Activated CD8-positive, alpha-beta T cell treated with anti-CD3 and anti-CD28 coated beads, Interleukin-2, amount 10 ng/mL, durations not matched to agents 7 days and 5 days (primary cell): ENCODE data around the gene CCDC17. TPM values are rescaled to one million over a fixed set of nuclear protein-coding genes. Genes with fewer than 3 reads are reported as not detected.
"Not testable (repeated sequence)": the region's sequence is repeated elsewhere in the genome, so short reads cannot be mapped to it uniquely, and the experiment has no call there.

Experiments
- ATAC-seq: fragments of 150-1000 bp; cut with Tn5 transposase; one replicate; pipeline ENCODE4 v1.10.0; 2021; ENCODE audit warnings: moderate library complexity
- CTCF ChIA-PET: fragments of 350-600 bp; sonication (Branson Sonifier 250); formaldehyde crosslinking; loops from one replicate; lab custom pipeline; 2021; ENCODE audit warnings: antibody characterized with exemption; lab: Charles Lee
- POLR2A ChIA-PET: fragments of 350-600 bp; sonication (Branson Sonifier 250); formaldehyde crosslinking; loops from one replicate; lab custom pipeline; 2021; ENCODE audit warnings: antibody characterized with exemption; lab: Charles Lee
- DNase-seq: peaks from one replicate; pipeline ENCODE4 v3.0.0-alpha.2; 2020
- H3K27ac Mint-ChIP-seq: one replicate; pipeline ENCODE4 v1.8.0; 2021; ENCODE audit warnings: mild to moderate bottlenecking, mixed read lengths
- H3K27me3 Mint-ChIP-seq: one replicate; pipeline ENCODE4 v1.8.0; 2021; ENCODE audit warnings: low read depth, mixed read lengths
- H3K36me3 Mint-ChIP-seq: one replicate; pipeline ENCODE4 v1.8.0; 2021; ENCODE audit warnings: low read depth, mixed read lengths
- H3K4me1 Mint-ChIP-seq: one replicate; pipeline ENCODE4 v1.8.0; 2021; ENCODE audit warnings: low read depth, mixed read lengths
- H3K4me3 Mint-ChIP-seq: one replicate; pipeline ENCODE4 v1.8.0; 2021; ENCODE audit warnings: mild to moderate bottlenecking, mixed read lengths
- H3K9me3 Mint-ChIP-seq: one replicate; pipeline ENCODE4 v1.8.0; 2022; ENCODE audit warnings: mixed read lengths; ENCODE audit not compliant: insufficient read depth
- total RNA-seq, 2 experiments: library from RNA; stranded (reverse); gene quantifications; one replicate each; pipeline ENCODE4 v1.2.3, GENCODE V29; 2021

The CCDC17 gene
- total RNA-seq, 2 experiments from 2014 or later, result 2.5 to 2.6 TPM

GRCh38 chr1:45620588-45621500 is 3.0 kb downstream of the CCDC17 start:
- Mint-ChIP-seq H3K4me3 (no peak overlapping the region), H3K9me3 (no peaks in the 10 kb centered on the region), H3K36me3 (peaks cover 40% of the 10 kb centered on the region), H3K4me1 (no peaks in the 10 kb centered on the region), H3K27ac (peak overlapping the region; percentile 57), H3K27me3 (no peaks in the 10 kb centered on the region)
- peak; percentile 24 for ATAC-seq
- ChIA-PET CTCF (interaction anchor here (0.9 to 1.2 kb wide), 2 partner anchors 9 to 261 kb away, joined by 3 to 4 read pairs; no protein-coding TSS in a partner anchor), POLR2A (interaction anchor here (0.6 kb wide), 1 partner anchor 37 kb away, joined by 3 read pairs; the partner anchor contains the start of gene NASP)
- no peak for DNase-seq

GRCh38 chr1:45619149-45619921 is 4.5 kb downstream of the CCDC17 start:
- no peak for DNase-seq
- Mint-ChIP-seq H3K4me1 (no peaks in the 10 kb centered on the region), H3K27ac (no peak overlapping the region), H3K27me3 (no peaks in the 10 kb centered on the region), H3K36me3 (peaks cover 47% of the 10 kb centered on the region), H3K9me3 (no peaks in the 10 kb centered on the region), H3K4me3 (no peak overlapping the region)
- POLR2A ChIA-PET, result no interaction called here
- no peak for ATAC-seq
- CTCF ChIA-PET, result interaction anchor here (1.2 kb wide), 1 partner anchor 10 kb away, joined by 4 read pairs; no protein-coding TSS in a partner anchor

GRCh38 chr1:45617618-45618017 is 6.2 kb downstream of the CCDC17 start:
- Mint-ChIP-seq H3K27me3 (no peaks in the 10 kb centered on the region), H3K36me3 (peaks cover 53% of the 10 kb centered on the region), H3K4me3 (no peak overlapping the region), H3K4me1 (no peaks in the 10 kb centered on the region), H3K9me3 (no peaks in the 10 kb centered on the region), H3K27ac (no peak overlapping the region)
- CTCF ChIA-PET, result no interaction called here
- DNase-seq, result no peak
- ATAC-seq, result no peak
- POLR2A ChIA-PET, result no interaction called here

- no peak for DNase-seq
- H3K27ac Mint-ChIP-seq, result no peak overlapping the region
- no peaks in the 10 kb centered on the region for H3K4me1 Mint-ChIP-seq
- peaks cover 59% of the 10 kb centered on the region for H3K36me3 Mint-ChIP-seq
- ChIA-PET POLR2A (no interaction called here), CTCF (interaction anchor here (1.1 kb wide), 1 partner anchor 29 kb away, joined by 3 read pairs; no protein-coding TSS in a partner anchor)
- H3K9me3 Mint-ChIP-seq, result no peaks in the 10 kb centered on the region
- no peaks in the 10 kb centered on the region for H3K27me3 Mint-ChIP-seq
- ATAC-seq, result no peak
- no peak overlapping the region for H3K4me3 Mint-ChIP-seq
Observed at GRCh38 chr1:45615885-45616284, 8.0 kb downstream of the CCDC17 start.

GRCh38 chr1:45612941-45613579 is 10.8 kb downstream of the CCDC17 start:
- no peaks in the 10 kb centered on the region for H3K27me3 Mint-ChIP-seq
- H3K4me1 Mint-ChIP-seq, result peaks cover 5% of the 10 kb centered on the region
- no peak overlapping the region for H3K4me3 Mint-ChIP-seq
- ChIA-PET CTCF (interaction anchor here (0.8 kb wide), 1 partner anchor 423 kb away, joined by 3 read pairs; no protein-coding TSS in a partner anchor), POLR2A (no interaction called here)
- ATAC-seq (peak; percentile 20), DNase-seq (no peak)
- no peak overlapping the region for H3K27ac Mint-ChIP-seq
- no peaks in the 10 kb centered on the region for H3K9me3 Mint-ChIP-seq
- peaks cover 75% of the 10 kb centered on the region for H3K36me3 Mint-ChIP-seq

GRCh38 chr1:45610589-45611226 is 13.1 kb downstream of the CCDC17 start:
- H3K4me3 Mint-ChIP-seq, result no peak overlapping the region
- no peak for ATAC-seq
- H3K9me3 Mint-ChIP-seq, result no peaks in the 10 kb centered on the region
- no peaks in the 10 kb centered on the region for H3K27me3 Mint-ChIP-seq
- ChIA-PET CTCF (no interaction called here), POLR2A (no interaction called here)
- no peak for DNase-seq
- H3K36me3 Mint-ChIP-seq, result peaks cover 76% of the 10 kb centered on the region
- H3K27ac Mint-ChIP-seq, result no peak overlapping the region
- peaks cover 26% of the 10 kb centered on the region for H3K4me1 Mint-ChIP-seq

- no peak for ATAC-seq
- Mint-ChIP-seq H3K4me3 (no peak overlapping the region), H3K36me3 (peaks cover 68% of the 10 kb centered on the region), H3K27me3 (no peaks in the 10 kb centered on the region), H3K27ac (peak overlapping the region; percentile 74), H3K4me1 (peaks cover 30% of the 10 kb centered on the region), H3K9me3 (no peaks in the 10 kb centered on the region)
- no peak for DNase-seq
- ChIA-PET CTCF (no interaction called here), POLR2A (interaction anchor here (0.5 kb wide), 1 partner anchor 710 kb away, joined by 3 read pairs; no protein-coding TSS in a partner anchor)
Observed at GRCh38 chr1:45608175-45609156, 15.4 kb downstream of the CCDC17 start.

- Mint-ChIP-seq H3K4me1 (peaks cover 30% of the 10 kb centered on the region), H3K36me3 (peaks cover 68% of the 10 kb centered on the region), H3K27me3 (no peaks in the 10 kb centered on the region), H3K9me3 (no peaks in the 10 kb centered on the region), H3K27ac (peak overlapping the region; percentile 83), H3K4me3 (no peak overlapping the region)
- no peak for ATAC-seq
- no peak for DNase-seq
- POLR2A ChIA-PET, result no interaction called here
- CTCF ChIA-PET, result no interaction called here
Observed at GRCh38 chr1:45607404-45608074, 16.3 kb downstream of the CCDC17 start.

- Mint-ChIP-seq H3K4me3 (no peak overlapping the region), H3K4me1 (peaks cover 53% of the 10 kb centered on the region), H3K27me3 (no peaks in the 10 kb centered on the region), H3K27ac (peak overlapping the region; percentile 48), H3K9me3 (no peaks in the 10 kb centered on the region), H3K36me3 (peaks cover 70% of the 10 kb centered on the region)
- DNase-seq (no peak), ATAC-seq (no peak)
- POLR2A ChIA-PET, result interaction anchor here (0.7 kb wide), 1 partner anchor 145 kb away, joined by 3 read pairs; no protein-coding TSS in a partner anchor
- CTCF ChIA-PET, result no interaction called here
Observed at GRCh38 chr1:45604239-45604638, 19.6 kb downstream of the CCDC17 start.

- H3K27ac Mint-ChIP-seq, POLR2A ChIA-PET, H3K27me3 Mint-ChIP-seq, H3K9me3 Mint-ChIP-seq, H3K4me3 Mint-ChIP-seq, ATAC-seq, DNase-seq, CTCF ChIA-PET: not testable (repeated sequence)
- Mint-ChIP-seq H3K36me3 (peaks cover 58% of the 10 kb centered on the region), H3K4me1 (peaks cover 30% of the 10 kb centered on the region)
Observed at GRCh38 chr1:45596765-45597164, 27.1 kb downstream of the CCDC17 start.
